Measurements from ENCODE around the gene KCNIP3.
"Not testable (repeated sequence)": the region's sequence is repeated elsewhere in the genome, so short reads cannot be mapped to it uniquely, and the experiment has no call there.

Gene KCNIP3

DNA sequence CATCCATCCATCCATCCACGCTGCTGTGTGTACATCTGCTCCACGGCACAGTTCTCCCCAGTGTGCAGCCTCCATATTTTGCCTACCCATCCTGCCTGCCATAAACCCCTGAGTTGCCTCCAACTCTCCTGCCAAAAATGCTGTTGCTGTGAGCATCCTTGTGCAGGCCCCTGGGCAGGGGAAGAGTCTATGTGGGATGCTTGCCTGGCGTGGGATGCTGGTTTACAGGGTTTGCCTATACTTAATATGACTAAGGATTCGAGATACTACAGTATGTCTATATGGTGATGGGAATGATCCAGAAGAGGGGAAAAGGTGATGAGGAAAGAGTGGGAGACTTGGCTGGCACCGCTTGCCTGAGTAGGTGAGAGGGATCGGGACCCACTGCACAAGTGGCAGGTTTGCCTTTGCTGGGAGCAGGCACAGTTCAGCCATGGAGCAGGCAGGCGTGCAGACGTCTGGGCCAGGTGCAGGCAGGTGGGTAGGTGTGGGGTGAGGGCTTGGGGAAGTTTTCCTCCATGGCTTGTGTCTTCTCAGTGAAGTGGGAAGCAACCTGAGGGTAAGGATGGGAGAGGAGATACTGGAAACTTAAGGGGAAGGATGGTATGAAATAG is 75.2 kb downstream of the KCNIP3 start:
- no peak for DNase-seq (ENCODE audit: low read depth in 2 of 2)

DNA sequence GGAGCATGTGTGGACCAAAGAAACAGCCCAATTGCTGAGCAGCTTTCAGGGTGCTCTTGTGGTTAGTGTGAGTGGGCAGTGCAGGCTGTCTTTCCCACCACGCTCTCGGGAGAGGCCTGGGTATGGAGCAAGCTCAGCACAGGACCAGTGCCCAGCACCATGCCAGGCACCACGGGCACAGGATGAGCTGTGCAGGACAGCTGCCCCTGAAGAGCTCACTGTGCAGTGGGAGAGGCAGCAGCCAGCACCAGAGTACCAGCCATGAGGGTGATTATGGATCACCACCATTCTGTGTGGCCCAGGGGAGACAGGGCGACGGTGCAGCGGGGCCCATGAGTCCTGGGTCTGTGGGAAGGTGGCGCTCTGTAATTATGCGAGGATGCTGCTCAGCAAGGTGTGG is 75.7 kb downstream of the KCNIP3 start:
- DNase-seq (ENCODE audit: low read depth in 2 of 2), result no peak

DNA sequence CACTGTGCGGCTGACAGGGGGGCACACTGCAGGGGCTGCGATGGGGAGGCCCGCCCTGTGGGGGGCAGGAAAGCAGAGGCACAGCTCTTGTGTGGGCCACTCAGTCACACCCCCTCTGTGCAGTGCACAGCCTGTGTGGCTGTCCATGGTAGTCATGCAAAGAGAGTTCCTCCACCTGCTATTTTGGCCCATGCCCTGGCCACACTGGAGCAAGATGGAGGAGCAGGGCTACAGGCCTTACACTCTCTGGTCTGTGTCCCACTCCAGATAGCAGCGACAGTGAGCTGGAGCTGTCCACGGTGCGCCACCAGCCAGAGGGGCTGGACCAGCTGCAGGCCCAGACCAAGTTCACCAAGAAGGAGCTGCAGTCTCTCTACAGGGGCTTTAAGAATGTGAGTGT is 76.9 kb downstream of the KCNIP3 start:
- no peak for DNase-seq (ENCODE audit: low read depth in 2 of 2)

DNA sequence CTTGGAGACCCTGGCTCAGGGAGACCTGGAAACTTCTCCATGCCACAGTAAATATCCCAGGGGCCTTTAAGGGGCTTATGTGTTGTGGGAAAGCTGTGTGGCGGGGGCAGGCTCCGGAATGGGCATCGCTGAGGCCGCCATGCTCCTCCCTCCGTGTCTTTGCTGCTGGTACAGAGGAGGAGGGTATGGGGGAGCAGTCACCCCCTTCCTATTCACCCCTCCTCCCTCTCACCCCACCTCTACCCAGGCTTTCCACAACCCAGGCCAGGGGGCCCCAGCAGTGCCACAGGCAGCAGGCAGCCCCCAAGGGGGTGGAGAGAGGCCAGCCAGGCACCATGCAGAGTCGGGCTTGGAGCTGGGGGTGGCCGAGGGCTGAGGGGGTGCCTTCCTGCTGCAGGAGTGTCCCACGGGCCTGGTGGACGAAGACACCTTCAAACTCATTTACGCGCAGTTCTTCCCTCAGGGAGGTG is 77.3 kb downstream of the KCNIP3 start:
- DNase-seq (ENCODE audit: low read depth in 2 of 2), result no peak

DNA sequence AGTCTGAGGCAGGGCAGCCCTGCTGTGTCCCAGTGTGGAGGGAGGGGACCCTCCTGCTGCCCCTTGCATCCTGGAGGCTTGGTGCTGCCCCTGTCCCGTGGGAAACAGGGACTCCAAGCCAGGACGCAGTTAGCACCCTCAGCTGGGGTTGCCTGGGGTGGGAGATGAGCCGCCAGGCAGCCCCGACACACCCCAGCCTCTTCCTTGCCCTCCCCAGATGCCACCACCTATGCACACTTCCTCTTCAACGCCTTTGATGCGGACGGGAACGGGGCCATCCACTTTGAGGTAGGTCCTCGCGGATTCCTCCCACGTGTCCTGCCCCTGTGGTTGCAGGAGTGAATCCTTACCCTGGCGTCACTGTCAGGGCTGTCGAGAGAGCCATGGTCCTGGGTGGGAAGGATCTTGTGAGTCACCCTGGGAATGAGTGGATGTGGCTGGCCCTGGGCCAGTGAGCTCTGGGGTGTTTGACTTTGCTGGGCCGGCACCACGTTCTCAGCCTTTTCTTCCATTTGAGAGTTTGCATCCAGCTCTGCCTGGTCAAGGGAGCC is 77.8 kb downstream of the KCNIP3 start:
- no peak for DNase-seq (ENCODE audit: low read depth in 2 of 2)

DNA sequence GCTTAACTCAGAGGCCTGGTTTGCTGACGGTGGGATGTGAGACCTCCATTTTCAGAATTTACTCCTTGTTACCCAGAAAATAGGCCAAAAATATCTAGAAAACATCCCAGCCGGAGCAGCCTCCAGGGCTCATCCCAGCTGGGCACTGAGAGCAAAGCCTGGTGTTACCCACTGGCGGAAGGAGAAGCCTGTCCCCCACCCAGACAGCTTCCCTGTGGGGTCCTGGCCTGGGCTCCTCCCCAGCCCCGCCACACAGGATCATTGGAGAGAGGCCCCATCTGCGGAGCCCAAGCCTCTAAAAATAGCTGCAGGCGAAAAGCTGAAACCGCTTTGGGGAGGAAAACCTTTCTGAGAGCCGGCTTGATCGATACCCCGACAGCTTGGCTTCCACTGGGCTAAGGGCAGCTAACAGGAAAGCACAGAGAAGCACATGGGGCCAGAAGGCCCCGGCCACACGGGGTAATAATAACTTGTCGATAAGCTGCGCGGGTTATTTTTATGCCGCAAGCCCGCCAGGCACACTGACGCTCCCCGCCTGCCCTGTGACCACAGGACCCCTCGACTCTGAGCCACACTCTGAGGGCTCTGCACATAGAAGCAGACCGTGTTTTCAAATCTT is 78.5 kb downstream of the KCNIP3 start:
- DNase-seq (ENCODE audit: low read depth in 2 of 2), result no peak

DNA sequence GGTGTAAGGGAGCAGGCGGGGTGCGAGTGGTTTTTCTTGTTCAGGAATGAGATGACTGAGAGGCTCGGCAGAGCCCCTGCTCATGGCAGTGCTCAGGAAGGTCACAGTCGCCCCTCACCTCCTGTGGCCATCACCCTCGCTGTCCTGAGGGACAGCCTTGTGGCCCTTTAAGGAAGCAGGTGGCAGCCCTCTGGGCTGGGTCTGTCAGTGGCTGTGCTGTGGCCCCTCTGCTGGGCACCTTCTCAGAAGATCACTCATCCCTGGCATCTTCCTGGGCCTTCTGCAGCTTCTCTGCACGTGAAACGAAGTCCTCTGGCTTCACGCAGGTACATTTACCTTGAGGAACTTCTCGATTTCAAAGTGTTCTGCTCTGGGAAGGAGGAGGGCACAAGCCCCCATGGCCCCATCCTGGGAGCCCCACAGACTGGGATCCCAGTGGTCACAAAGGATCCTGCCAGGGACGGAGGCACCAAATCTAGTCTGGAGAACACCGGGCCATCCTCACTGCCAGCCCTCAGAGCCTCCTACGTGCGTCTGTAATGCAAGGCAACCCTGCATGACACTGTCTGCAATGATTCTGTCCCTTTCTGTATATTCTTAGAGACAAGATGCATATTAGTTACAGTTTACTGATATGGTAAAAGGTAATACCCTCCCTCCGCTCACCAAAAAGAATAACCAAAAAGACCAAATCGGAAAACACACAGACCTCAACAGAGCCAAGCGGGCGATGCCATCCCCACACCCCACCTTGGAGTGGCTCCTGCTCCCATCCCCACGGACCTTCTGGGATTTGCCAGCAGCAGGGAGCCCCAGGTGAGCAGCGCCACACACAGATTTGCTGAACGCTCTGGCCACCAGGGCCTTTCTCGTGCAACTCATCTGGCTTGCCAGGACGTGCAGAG is 79.4 kb downstream of the KCNIP3 start:
- no peak for DNase-seq (ENCODE audit: low read depth in 2 of 2)

DNA sequence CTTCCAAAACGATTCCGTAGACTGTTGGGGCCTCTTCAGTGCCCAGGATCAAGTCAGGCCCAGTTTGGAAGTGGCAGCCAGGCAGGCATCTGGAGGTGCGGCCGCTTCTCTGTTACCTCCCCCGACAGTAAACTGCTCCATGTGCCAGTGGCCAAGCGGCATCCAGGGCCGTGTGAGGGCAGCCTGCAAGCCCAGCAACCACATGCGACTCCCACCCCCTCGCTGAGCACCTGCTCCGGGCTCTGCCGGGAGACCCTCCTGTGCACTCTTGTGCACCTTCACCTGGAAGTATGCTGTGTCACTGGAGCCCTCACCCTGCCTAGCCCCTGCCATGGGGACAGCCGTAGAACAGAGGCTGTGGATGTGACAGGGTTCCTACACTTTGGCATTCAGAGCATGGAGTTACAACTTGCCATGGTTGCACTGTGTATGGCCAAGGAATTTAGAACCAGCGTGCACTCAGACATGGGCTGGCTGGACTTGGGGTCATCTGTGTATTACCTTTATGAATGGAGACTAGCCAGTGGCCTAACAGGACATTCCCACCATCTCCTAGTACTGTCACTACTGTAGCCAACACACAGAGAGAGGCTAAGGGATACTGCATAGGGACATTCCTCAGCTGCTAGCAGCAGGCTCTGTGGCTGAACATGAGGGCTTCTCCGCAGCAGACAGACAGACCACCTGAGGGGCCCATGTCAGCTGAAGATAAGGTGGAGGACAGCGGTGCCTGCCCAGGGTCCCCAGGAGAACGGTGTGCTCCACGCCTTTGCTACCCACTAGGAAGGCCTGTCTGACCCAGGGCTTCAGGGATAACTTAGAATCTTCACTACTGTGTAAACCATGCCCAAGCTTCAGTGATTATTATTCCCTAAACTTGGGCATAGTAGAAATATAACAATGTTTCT is 80.3 kb downstream of the KCNIP3 start:
- DNase-seq (ENCODE audit: low read depth in 2 of 2), result no peak

DNA sequence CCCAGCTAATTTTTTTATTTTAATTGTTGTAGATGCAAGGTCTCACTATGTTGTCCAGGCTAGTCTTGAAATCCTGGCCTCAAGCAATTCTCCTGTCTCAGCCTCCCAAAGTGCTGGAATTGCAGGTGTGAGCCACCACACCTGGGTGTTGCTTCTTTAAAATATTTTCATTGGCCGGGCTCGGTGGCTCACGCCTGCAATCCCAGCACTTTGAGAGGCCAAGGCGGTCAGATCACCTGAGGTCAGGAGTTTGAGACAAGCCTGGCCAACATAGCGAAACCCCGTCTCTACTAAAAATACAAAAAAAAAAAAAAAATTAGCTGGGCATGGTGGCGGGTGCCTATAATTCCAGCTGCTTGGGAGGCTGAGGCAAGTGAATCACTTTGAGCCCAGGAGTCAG is 81.1 kb downstream of the KCNIP3 start:
- not testable (repeated sequence) for DNase-seq (ENCODE audit: low read depth in 2 of 2)

DNA sequence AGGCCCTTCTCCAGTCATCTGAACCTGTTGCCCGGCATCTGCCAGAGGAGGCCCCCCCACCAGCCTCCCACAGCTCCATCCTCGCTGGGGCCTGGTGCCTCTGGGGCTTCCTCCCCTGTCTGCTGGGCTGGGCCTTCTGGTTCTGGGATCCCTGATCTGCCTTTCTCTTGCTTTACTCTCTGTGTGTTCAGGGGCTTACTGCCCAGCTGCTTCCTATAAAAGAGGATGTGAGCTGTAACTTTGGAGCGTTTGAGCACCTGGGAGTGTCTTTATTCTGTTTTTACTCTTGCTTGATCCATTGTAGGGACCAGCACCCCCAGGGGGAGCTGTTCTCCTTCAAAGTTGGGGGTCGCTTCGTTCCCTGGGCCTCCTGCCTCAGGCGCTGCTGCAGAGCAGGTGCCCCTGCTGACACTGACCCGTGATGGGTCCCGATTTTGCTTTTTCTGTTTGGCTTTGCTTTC is 82.3 kb downstream of the KCNIP3 start:
- DNase-seq (ENCODE audit: low read depth in 2 of 2), result no peak

DNA sequence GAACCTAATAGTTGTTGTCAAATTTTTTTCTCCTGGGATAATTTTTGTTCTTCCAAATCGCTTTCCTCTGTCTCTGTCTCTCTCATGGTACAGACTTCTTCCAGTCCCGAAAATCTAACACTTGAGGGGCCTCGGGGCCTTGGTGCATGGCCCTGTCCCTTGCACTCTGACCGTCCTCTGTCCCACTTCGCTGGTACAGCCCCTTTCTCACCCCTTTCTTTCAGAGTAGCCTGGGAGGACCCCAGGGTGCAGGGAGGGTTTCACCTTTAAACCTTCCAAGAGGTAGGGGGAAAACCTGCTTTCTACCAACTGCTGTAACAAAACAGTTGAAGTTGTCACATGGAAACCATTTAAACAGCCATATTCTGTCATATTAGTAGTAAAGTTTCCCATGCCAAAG is 83.1 kb downstream of the KCNIP3 start:
- no peak for DNase-seq (ENCODE audit: low read depth in 2 of 2)

DNA sequence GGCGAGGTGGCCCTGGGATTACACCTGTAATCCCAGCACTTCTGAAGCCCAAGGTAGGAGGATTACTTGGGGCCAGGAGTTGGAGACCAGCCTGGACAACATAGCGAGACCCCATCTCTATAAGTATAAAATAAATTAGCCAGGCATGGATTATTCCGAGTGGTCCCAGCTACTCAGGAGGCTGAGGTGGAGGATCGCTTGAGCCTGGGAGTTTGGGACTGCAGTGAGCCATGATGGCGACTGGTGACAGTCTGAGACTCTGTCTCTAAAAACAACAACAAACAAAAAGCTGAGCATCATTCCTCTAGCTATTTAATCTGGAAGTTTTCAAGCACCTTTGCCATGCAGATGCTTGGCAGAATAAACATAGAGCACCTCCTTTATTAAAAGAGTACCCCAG is 83.6 kb downstream of the KCNIP3 start:
- DNase-seq (ENCODE audit: low read depth in 2 of 2), result no peak

DNA sequence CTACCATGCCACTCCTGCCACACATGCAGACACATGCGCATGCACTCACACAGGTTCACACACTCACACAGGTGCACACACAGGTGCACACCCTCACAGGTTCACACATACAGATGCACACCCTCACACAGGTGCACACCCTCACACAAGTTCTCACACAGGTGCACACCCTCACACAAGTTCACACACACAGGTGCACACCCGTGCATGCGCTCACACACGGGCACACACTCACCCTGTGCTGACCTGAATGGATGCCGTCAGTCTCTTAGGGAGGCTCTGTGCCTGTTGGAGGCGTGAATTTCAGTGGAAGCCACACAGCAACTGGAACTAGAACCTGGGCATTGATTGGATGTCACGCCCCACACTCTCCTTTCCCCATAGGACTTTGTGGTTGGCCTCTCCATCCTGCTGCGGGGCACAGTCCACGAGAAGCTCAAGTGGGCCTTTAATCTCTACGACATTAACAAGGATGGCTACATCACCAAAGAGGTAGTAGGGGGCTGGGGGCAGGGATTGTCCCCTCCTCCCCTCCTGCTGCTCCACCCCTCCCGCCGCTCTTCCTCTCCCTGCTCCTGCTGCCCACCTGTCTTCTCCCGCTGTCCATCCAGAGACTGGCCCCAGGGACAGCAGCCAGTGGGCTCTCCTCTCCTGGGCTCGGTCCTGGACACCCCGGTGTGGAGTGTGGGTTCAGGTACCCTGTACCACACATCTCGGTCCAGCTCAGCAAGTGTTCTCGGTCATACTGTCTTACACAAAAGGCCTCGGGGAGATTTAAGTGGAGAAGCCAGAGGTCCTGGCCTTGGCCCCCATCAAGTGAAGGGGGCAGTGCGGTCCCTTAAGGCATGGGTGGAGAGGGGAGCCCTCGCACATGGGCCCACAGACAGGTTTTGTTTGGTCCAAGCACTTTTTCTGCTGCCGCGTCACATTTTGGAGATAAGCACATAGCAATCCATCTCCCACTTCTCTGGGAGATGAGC is 84.4 kb downstream of the KCNIP3 start:
- DNase-seq (ENCODE audit: low read depth in 2 of 2), result no peak

DNA sequence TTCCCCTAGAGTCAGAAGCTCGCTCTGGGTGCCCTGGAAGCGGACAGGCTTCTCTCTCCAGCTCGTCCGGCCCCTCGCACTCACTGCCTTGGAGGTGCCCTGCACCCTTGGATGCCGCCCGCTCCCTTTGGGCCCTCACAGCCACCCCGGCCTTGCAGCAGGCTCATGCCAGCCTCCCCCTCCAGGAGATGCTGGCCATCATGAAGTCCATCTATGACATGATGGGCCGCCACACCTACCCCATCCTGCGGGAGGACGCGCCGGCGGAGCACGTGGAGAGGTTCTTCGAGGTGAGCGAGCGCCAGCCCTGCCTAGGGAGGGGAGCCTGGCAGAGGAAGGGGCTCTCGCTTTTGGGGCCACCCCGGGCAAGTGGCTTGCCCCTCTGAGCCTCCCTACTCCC is 85.0 kb downstream of the KCNIP3 start:
- DNase-seq (ENCODE audit: low read depth in 2 of 2), result no peak

DNA sequence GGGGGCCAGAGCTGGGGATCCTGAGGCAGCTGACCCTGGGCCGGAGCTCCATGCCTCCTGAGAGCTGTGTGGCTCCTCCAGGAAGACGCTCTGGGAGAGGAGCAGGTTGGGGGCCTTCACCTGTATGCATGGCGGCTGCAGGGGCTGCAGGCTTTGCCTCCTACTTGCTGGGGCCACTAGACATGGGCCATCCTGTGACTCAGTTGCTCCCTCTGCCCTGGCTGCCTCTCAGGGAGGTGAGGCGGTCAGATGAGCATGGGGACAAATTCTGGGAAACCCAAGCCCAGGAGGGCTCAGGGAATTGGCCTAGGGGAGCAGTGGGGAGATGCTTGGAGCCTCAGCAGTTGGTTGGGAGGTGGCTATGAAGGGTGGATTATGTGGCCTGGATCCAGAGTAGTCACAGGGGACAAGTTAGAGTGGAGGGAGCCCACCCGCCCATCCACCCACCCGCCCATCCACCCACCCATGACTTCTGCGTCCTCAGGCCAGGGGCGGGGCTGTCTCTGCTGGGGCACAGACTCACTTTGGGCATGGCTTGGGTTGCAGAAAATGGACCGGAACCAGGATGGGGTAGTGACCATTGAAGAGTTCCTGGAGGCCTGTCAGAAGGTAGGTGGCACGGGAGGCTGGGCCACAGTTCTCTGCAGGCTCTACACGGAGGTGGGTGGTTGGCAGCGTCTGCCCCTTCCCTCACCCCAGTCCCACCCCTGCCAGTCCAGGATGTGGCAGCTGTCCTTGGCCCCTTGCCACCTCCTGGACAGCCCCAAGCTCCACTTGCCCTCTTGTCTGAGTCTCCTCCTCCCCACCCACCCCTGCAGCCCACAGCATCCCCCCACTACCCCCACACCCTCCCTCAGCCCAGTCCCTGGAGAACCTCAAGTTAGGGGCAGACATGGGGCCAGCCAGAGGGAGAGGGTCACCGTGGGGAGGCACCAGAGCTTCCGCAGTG is 85.8 kb downstream of the KCNIP3 start:
- no peak for DNase-seq (ENCODE audit: low read depth in 2 of 2)

DNA sequence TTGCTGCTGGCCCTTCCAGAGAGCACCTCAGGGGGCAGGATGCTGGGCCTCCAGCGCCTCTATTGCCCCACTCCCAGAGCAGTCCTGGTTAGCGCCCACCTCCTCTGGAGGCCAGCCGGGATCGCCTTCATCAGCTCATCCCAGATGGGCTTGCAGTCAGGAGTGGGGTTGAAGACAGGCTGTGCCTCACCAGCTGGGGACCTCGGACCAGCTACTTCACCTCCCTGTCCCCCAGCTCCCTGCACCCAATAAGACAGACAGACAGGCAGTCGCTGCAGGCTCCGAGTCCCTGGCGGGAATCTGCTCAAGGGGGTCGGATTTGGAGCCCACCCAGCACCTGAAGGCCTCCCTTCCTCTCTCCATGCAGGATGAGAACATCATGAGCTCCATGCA is 86.5 kb downstream of the KCNIP3 start:
- no peak for DNase-seq (ENCODE audit: low read depth in 2 of 2)

DNA sequence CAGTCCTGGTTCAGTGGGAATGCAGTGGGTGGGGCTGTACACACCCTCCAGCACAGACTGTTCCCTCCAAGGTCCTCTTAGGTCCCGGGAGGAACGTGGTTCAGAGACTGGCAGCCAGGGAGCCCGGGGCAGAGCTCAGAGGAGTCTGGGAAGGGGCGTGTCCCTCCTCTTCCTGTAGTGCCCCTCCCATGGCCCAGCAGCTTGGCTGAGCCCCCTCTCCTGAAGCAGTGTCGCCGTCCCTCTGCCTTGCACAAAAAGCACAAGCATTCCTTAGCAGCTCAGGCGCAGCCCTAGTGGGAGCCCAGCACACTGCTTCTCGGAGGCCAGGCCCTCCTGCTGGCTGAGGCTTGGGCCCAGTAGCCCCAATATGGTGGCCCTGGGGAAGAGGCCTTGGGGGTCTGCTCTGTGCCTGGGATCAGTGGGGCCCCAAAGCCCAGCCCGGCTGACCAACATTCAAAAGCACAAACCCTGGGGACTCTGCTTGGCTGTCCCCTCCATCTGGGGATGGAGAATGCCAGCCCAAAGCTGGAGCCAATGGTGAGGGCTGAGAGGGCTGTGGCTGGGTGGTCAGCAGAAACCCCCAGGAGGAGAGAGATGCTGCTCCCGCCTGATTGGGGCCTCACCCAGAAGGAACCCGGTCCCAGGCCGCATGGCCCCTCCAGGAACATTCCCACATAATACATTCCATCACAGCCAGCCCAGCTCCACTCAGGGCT is 87.9 kb downstream of the KCNIP3 start:
- no peak for DNase-seq (ENCODE audit: low read depth in 2 of 2)

DNA sequence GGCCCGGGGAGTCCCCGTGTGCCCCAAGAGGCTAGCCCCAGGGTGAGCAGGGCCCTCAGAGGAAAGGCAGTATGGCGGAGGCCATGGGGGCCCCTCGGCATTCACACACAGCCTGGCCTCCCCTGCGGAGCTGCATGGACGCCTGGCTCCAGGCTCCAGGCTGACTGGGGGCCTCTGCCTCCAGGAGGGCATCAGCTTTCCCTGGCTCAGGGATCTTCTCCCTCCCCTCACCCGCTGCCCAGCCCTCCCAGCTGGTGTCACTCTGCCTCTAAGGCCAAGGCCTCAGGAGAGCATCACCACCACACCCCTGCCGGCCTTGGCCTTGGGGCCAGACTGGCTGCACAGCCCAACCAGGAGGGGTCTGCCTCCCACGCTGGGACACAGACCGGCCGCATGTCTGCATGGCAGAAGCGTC is 88.4 kb downstream of the KCNIP3 start:
- no peak for DNase-seq (ENCODE audit: low read depth in 2 of 2)

Measured in stimulated activated CD4-positive, alpha-beta T cell treated with anti-CD3 and anti-CD28 coated beads, Interleukin-12 subunit alpha, Interleukin-12 subunit beta, amount 100 ng/mL, for 24 hours (primary cell).